GM10248 (cell line): ENCODE measurements around the gene DISP3.

ENCODE experiments used
- CTCF ChIA-PET: fragments of 300-600 bp; sonication (Branson Sonifier 250); formaldehyde crosslinking; extraction: SDS; loops from one replicate; lab custom pipeline; 2021; ENCODE audit warnings: antibody characterized with exemption; lab: Yijun Ruan, JAX
- POLR2A ChIA-PET: fragments of 350-650 bp; sonication (Branson Sonifier 250); formaldehyde crosslinking; extraction: SDS; loops from one replicate; lab custom pipeline; 2020; ENCODE audit warnings: antibody characterized with exemption; lab: Yijun Ruan, JAX
- DNase-seq: peaks from one replicate; pipeline ENCODE4 v3.0.0; 2012; ENCODE audit errors: extremely low spot score
- CTCF ChIP-seq: IDR thresholded peaks from 2 replicates; pipeline ENCODE4 v1.5.1; 2012; ENCODE audit warnings: mild to moderate bottlenecking, low read depth; ENCODE audit errors: extremely low read depth, missing control alignments, control extremely low read depth

The DISP3 gene

GRCh38 chr1:11581445-11581991, 102.6 kb downstream of the DISP3 start:
- CTCF ChIA-PET, result interaction anchor here (1.2 kb wide), 1 partner anchor 9 kb away, joined by 3 read pairs; no protein-coding TSS in a partner anchor
- POLR2A ChIA-PET, result no interaction called here
- TF ChIP-seq CTCF, result no peak
- DNase-seq, result no peak

GRCh38 chr1:11585389-11585788, 106.4 kb downstream of the DISP3 start:
- no peak for DNase-seq
- TF ChIP-seq CTCF, result no peak
- POLR2A ChIA-PET, result no interaction called here
- CTCF ChIA-PET, result interaction anchor here (1.2 kb wide), 1 partner anchor 11 kb away, joined by 3 read pairs; no protein-coding TSS in a partner anchor
